ENCODE data around the gene RBM39. TPM values are rescaled to one million over a fixed set of nuclear protein-coding genes. Genes with fewer than 3 reads are reported as not detected.
A peak's percentile ranks its signal among the peaks of the same experiment; 100 is the strongest.

The RBM39 gene
- total RNA-seq, 3 donors from 2014 or later (not counting 1 experiment from before 2014, with no cell fraction given): 1,431 to 1,555 (median 1,445) TPM

GRCh38 chr20:35657271-35657670 is 84.8 kb downstream of the RBM39 start:
- H3K36me3 Mint-ChIP-seq: no peaks in the 10 kb centered on the region
- peak in 1 of 2 donors; percentile 28 for DNase-seq
- H3K4me3 ChIP-seq (ENCODE audit: low read length): no peak overlapping the region
- no peaks in the 10 kb centered on the region for H3K9me3 Mint-ChIP-seq
- 0% methylated on average over 1 of the region's 1 CpG for WGBS (ENCODE audit: insufficient coverage)
- H3K27ac ChIP-seq (ENCODE audit: low read length): no peak overlapping the region
- H3K27ac Mint-ChIP-seq: peak overlapping the region in 1 of 2 donors; percentile 100
- peak overlapping the region; percentile 29 for H3K4me3 Mint-ChIP-seq
- no peak for ATAC-seq
- intact Hi-C loops (cut with micrococcal nuclease): no loop called here
- H3K4me1 ChIP-seq (ENCODE audit: control insufficient read depth, insufficient read depth, low read length): peaks cover 29% of the 10 kb centered on the region
- peaks cover 52 to 54% of the 10 kb centered on the region in 2 donors for H3K4me1 Mint-ChIP-seq
- no peak for TF ChIP-seq CTCF (IDR thresholded peaks at IDR 0.05)
- H3K9me3 ChIP-seq (ENCODE audit: control insufficient read depth, insufficient read depth, low read length): no peaks in the 10 kb centered on the region
- no peaks in the 10 kb centered on the region for H3K27me3 Mint-ChIP-seq (ENCODE audit: low read depth in 2 of 2)
- peaks cover 43% of the 10 kb centered on the region for H3K36me3 ChIP-seq (ENCODE audit: control insufficient read depth, insufficient read depth, low read length)
- H3K27me3 ChIP-seq (ENCODE audit: control insufficient read depth, insufficient read depth, low read length): no peaks in the 10 kb centered on the region

GRCh38 chr20:35654415-35654814 is 87.6 kb downstream of the RBM39 start:
- Histone ChIP-seq H3K27me3 (ENCODE audit: control insufficient read depth, insufficient read depth, low read length) (no peaks in the 10 kb centered on the region), H3K4me3 (ENCODE audit: low read length) (no peak overlapping the region), H3K36me3 (ENCODE audit: control insufficient read depth, insufficient read depth, low read length) (peaks cover 57% of the 10 kb centered on the region), H3K4me1 (ENCODE audit: control insufficient read depth, insufficient read depth, low read length) (peaks cover 20% of the 10 kb centered on the region), H3K9me3 (ENCODE audit: control insufficient read depth, insufficient read depth, low read length) (no peaks in the 10 kb centered on the region), H3K27ac (ENCODE audit: low read length) (no peak overlapping the region)
- no peak for TF ChIP-seq CTCF (IDR thresholded peaks at IDR 0.05)
- 98% methylated on average over 9 of the region's 9 CpGs for WGBS (ENCODE audit: insufficient coverage)
- H3K36me3 Mint-ChIP-seq: no peaks in the 10 kb centered on the region
- H3K9me3 Mint-ChIP-seq: no peaks in the 10 kb centered on the region
- no peaks in the 10 kb centered on the region for H3K27me3 Mint-ChIP-seq (ENCODE audit: low read depth in 2 of 2)
- ATAC-seq (no peak), DNase-seq (no peak)
- no peak overlapping the region for H3K4me3 Mint-ChIP-seq
- intact Hi-C loops (cut with micrococcal nuclease): no loop called here
- H3K27ac Mint-ChIP-seq: no peak overlapping the region
- peaks cover 46 to 47% of the 10 kb centered on the region in 2 donors for H3K4me1 Mint-ChIP-seq

GRCh38 chr20:35653893-35654292 is 88.2 kb downstream of the RBM39 start:
- Histone ChIP-seq H3K4me3 (ENCODE audit: low read length) (no peak overlapping the region), H3K27me3 (ENCODE audit: control insufficient read depth, insufficient read depth, low read length) (no peaks in the 10 kb centered on the region), H3K36me3 (ENCODE audit: control insufficient read depth, insufficient read depth, low read length) (peaks cover 57% of the 10 kb centered on the region), H3K9me3 (ENCODE audit: control insufficient read depth, insufficient read depth, low read length) (no peaks in the 10 kb centered on the region), H3K4me1 (ENCODE audit: control insufficient read depth, insufficient read depth, low read length) (peaks cover 19% of the 10 kb centered on the region), H3K27ac (ENCODE audit: low read length) (no peak overlapping the region)
- Mint-ChIP-seq H3K9me3 (no peaks in the 10 kb centered on the region), H3K27ac (no peak overlapping the region), H3K4me1 (peaks cover 47% of the 10 kb centered on the region in 2 donors), H3K36me3 (no peaks in the 10 kb centered on the region), H3K27me3 (ENCODE audit: low read depth in 2 of 2) (no peaks in the 10 kb centered on the region), H3K4me3 (no peak overlapping the region)
- no peak for DNase-seq
- 100% methylated on average over 4 of the region's 4 CpGs for WGBS (ENCODE audit: insufficient coverage)
- ATAC-seq: no peak
- intact Hi-C loops (cut with micrococcal nuclease): no loop called here
- TF ChIP-seq CTCF (IDR thresholded peaks at IDR 0.05): no peak

Other genes with a start within 250 kb of the RBM39 start
- not detected for gene C20orf173, start 212.6 kb downstream of the RBM39 start, total RNA-seq
- gene ERGIC3, start 200.2 kb downstream of the RBM39 start, total RNA-seq: 100 to 1,000 TPM; 128 to 130 (median 129) TPM
- gene SPAG4, start 126.4 kb downstream of the RBM39 start, total RNA-seq: 10 to 100 TPM; 11.2 to 16.2 (median 11.9) TPM
- 100 to 1,000 TPM; 298 to 342 (median 334) TPM for gene CPNE1, start 77.4 kb downstream of the RBM39 start, total RNA-seq
- gene RBM12, start 77.4 kb downstream of the RBM39 start, total RNA-seq: 100 to 1,000 TPM in 1 of 3 donors, 10 to 100 TPM in 2; 80.9 to 112 (median 89.4) TPM
- 10 to 100 TPM; 11.3 to 20.8 (median 16.0) TPM for gene NFS1, start 42.9 kb downstream of the RBM39 start, total RNA-seq
- 10 to 100 TPM; 38.3 to 49.7 (median 40.5) TPM for gene ROMO1, start 42.9 kb downstream of the RBM39 start, total RNA-seq
- 100 to 1,000 TPM; 151 to 165 (median 161) TPM for gene PHF20, start 29.8 kb upstream of the RBM39 start, total RNA-seq
- 10 to 100 TPM; 51.4 to 70.3 (median 63.9) TPM for gene SCAND1, start 212.2 kb upstream of the RBM39 start, total RNA-seq
- gene CNBD2, start 226.3 kb upstream of the RBM39 start, total RNA-seq: 10 to 100 TPM; 17.2 to 20.5 (median 19.5) TPM